ENCODE results near the gene CTBP2. TPM values are rescaled to one million over a fixed set of nuclear protein-coding genes. Genes with fewer than 3 reads are reported as not detected.
A peak's percentile ranks its signal among the peaks of the same experiment; 100 is the strongest.

The CTBP2 gene
- total RNA-seq, 1 donor from 2014 or later, result 32.9 TPM

DNA sequence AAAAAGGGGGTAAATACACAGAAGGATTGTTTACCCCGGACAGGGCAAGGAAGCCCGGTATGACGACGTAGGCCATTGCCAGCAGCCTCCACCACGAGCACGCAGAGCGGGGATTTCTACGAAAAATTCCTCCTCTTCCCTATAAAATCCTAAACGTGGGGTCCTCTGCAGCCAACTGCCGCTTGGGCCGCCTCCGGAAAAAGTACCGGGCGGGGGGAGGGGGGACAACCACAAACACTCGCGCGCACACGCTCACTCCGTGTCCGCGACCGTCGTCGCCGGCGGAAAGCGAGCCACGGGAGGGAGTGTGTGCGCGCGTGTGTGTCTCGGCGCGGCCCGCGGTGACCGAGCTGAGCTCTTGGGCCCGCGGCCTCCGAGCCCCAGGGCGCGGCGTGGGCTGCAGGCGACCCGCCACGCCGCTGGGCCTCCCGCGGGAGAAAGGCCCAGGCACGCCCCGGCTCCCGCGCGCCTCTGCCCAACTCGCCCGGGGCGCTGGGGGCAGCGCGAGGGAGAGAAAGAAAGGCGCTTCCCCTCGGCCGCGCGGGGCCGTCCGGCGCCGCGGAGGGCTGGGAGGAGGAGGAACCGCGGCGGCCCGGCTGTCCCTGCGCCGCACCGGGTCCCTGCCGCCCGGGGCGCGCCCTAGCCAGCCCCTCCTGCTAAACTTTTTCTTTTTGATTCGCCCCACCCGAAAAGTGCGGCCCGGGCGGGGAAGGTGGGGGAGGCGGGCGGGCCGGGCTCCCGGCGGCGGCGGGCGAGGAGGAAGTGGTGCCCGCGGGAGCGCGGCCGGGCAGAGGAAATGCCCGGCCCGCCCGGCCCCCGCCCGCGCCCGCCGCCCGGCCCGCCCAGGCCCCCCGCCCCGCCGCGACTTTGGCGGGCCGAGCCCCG is 1.5 kb downstream of the CTBP2 start:
- H3K27me3 ChIP-seq (ENCODE audit: control insufficient read depth in 3 of 3, insufficient read depth in 3 of 3, low read length in 3 of 3), result no peaks in the 10 kb centered on the region
- H3K9ac ChIP-seq (ENCODE audit: low read depth in 1 of 3, low read length in 3 of 3), result peak overlapping the region; percentile 88 to 93 (median 93)
- peak overlapping the region; percentile 90 for H3K27ac ChIP-seq (ENCODE audit: low read depth, low read length)
- no peaks in the 10 kb centered on the region for H3K9me3 ChIP-seq (ENCODE audit: control insufficient read depth in 3 of 3, low read length in 3 of 3)
- peak overlapping the region; percentile 77 to 83 (median 82) for H3K4me3 ChIP-seq (ENCODE audit: low read length in 3 of 3)
- peaks cover 37 to 43% (median 40%) of the 10 kb centered on the region in 3 donors for H3K4me1 ChIP-seq (ENCODE audit: control insufficient read depth in 3 of 3, insufficient read depth in 3 of 3, low read length in 3 of 3)
- no peaks in the 10 kb centered on the region for H3K36me3 ChIP-seq (ENCODE audit: control insufficient read depth in 3 of 3, insufficient read depth in 3 of 3, low read length in 3 of 3)

DNA sequence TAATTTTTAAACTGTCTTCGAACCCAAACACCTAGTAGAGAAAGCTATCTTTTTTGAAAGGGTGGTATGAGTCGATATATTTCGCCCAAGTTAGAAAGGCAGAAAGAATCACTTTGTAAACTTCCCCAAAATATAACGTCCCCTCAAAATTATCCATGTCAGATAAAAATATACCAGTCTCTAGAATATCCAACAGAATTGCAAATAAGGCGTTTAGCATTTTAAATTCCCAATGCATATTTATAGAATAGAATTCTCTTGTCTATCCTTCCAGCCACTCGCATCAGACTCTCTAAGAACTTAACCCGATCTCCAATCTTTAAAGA is 2.1 kb downstream of the CTBP2 start:
- Histone ChIP-seq H3K9me3 (ENCODE audit: control insufficient read depth in 3 of 3, low read length in 3 of 3) (no peaks in the 10 kb centered on the region), H3K4me3 (ENCODE audit: low read length in 3 of 3) (peak overlapping the region; percentile 77 to 83 (median 82)), H3K27me3 (ENCODE audit: control insufficient read depth in 3 of 3, insufficient read depth in 3 of 3, low read length in 3 of 3) (no peaks in the 10 kb centered on the region), H3K36me3 (ENCODE audit: control insufficient read depth in 3 of 3, insufficient read depth in 3 of 3, low read length in 3 of 3) (no peaks in the 10 kb centered on the region), H3K4me1 (ENCODE audit: control insufficient read depth in 3 of 3, insufficient read depth in 3 of 3, low read length in 3 of 3) (peaks cover 43 to 49% (median 46%) of the 10 kb centered on the region in 3 donors), H3K9ac (ENCODE audit: low read depth in 1 of 3, low read length in 3 of 3) (peak overlapping the region; percentile 88 to 93 (median 93)), H3K27ac (ENCODE audit: low read depth, low read length) (peak overlapping the region; percentile 90)

DNA sequence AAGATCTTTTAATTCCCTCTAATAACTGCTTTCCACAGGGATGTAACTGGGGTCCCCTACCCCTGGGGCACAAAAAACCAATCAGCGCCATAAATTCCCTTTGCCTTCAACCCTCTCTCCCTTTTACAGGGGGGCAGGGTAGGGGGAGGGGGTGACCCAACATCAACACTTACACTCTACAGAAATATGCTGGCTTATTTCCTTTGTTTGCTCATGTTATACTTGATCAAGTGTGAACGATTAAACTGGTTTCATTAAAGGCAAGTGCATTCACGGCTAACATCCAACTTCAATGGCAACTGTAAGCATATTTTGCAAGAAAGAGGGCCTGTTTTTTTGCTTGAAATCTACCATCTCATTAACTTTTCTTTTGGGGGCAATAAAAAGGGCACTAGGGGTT is 2.9 kb downstream of the CTBP2 start:
- H3K36me3 ChIP-seq (ENCODE audit: control insufficient read depth in 3 of 3, insufficient read depth in 3 of 3, low read length in 3 of 3), result no peaks in the 10 kb centered on the region
- peaks cover 50 to 57% (median 52%) of the 10 kb centered on the region in 3 donors for H3K4me1 ChIP-seq (ENCODE audit: control insufficient read depth in 3 of 3, insufficient read depth in 3 of 3, low read length in 3 of 3)
- H3K27me3 ChIP-seq (ENCODE audit: control insufficient read depth in 3 of 3, insufficient read depth in 3 of 3, low read length in 3 of 3), result no peaks in the 10 kb centered on the region
- H3K27ac ChIP-seq (ENCODE audit: low read depth, low read length), result peak overlapping the region; percentile 90
- no peaks in the 10 kb centered on the region for H3K9me3 ChIP-seq (ENCODE audit: control insufficient read depth in 3 of 3, low read length in 3 of 3)
- H3K4me3 ChIP-seq (ENCODE audit: low read length in 3 of 3), result peak overlapping the region; percentile 59 to 82 (median 77)
- peak overlapping the region; percentile 88 to 93 (median 93) for H3K9ac ChIP-seq (ENCODE audit: low read depth in 1 of 3, low read length in 3 of 3)

DNA sequence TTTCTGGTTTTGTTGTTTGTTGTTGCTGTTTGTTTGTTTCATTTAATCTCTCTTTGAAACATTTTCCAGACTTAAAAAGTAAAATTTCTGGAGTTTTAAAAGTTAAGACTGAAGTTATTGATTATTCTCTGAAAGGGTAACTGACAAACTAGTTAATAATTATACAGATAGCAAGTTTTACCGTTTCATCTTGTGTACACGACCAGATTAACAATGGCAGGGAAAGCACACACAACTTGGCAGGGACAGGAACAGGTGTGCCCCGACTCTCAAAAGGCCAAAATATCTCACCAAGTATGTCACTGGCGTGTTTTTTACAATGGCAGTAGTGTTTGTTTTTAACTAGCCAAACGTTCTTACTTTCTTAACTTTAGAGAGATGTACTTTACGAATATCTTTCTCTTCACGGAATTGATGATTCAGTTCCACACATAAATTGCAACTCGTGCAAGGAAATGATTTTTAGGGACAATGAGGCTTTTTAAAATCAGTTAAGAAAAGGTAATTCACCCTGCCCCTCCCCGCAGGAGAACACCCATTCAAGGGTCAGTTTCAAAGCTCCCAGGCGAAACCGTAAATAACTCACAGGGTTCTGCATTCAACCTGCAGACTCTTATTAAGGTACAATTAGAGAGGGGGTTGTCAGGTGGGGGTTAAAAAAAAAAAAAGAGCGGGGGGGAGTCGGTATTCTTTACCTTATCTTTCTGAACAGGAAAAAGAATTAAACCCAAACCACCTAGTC is 3.5 kb downstream of the CTBP2 start:
- Histone ChIP-seq H3K4me1 (ENCODE audit: control insufficient read depth in 3 of 3, insufficient read depth in 3 of 3, low read length in 3 of 3) (peaks cover 52 to 56% (median 53%) of the 10 kb centered on the region in 3 donors), H3K27ac (ENCODE audit: low read depth, low read length) (peak overlapping the region; percentile 90), H3K36me3 (ENCODE audit: control insufficient read depth in 3 of 3, insufficient read depth in 3 of 3, low read length in 3 of 3) (no peaks in the 10 kb centered on the region), H3K4me3 (ENCODE audit: low read length in 3 of 3) (peak overlapping the region; percentile 28 to 82 (median 59)), H3K9me3 (ENCODE audit: control insufficient read depth in 3 of 3, low read length in 3 of 3) (no peaks in the 10 kb centered on the region), H3K27me3 (ENCODE audit: control insufficient read depth in 3 of 3, insufficient read depth in 3 of 3, low read length in 3 of 3) (no peaks in the 10 kb centered on the region), H3K9ac (ENCODE audit: low read depth in 1 of 3, low read length in 3 of 3) (peak overlapping the region; percentile 74 to 93 (median 93))

DNA sequence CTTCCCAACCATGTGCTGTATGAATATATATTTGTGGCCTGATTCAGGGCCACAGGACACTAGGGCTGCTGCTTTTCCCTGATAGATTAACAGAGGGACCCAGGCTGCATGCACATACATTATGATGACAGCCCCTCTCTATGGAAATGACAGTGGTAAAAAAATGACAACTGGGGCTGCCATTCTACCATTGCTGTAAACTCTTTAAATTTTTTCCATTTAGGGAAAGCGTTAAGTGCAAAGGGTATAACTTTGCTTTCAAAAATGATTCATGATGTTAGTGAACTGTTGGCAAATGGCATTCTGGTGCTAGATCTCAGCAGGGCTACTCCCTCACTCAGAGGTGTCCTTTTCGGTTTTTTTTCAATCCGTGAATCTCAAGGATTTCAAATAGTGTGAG is 4.2 kb downstream of the CTBP2 start:
- H3K9ac ChIP-seq (ENCODE audit: low read depth in 1 of 3, low read length in 3 of 3), result peak overlapping the region; percentile 39 to 93 (median 74)

DNA sequence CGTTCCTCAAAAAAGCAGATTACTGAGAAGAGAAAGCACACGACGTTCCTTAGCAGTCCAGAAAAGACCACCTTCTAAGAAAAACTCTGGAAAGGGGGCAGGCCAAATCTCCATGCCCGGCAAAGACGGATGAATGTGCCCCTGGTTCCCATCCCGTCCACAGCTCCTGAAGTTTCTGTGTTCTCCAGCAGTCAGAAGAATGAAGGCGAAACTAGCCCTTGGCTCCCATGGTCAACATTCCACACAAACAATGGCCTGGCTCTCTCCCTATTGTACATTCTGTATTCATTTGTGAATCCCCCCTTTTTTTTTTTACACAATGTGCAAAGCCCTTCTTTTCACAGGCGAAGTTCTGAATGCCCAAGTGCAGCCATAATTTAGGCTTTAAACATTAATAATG is 5.3 kb downstream of the CTBP2 start:
- Histone ChIP-seq H3K4me1 (ENCODE audit: control insufficient read depth in 3 of 3, insufficient read depth in 3 of 3, low read length in 3 of 3) (peaks cover 53 to 67% (median 58%) of the 10 kb centered on the region in 3 donors), H3K9me3 (ENCODE audit: control insufficient read depth in 3 of 3, low read length in 3 of 3) (no peaks in the 10 kb centered on the region), H3K27me3 (ENCODE audit: control insufficient read depth in 3 of 3, insufficient read depth in 3 of 3, low read length in 3 of 3) (no peaks in the 10 kb centered on the region), H3K4me3 (ENCODE audit: low read length in 3 of 3) (peak overlapping the region; percentile 47 to 54 (median 48)), H3K36me3 (ENCODE audit: control insufficient read depth in 3 of 3, insufficient read depth in 3 of 3, low read length in 3 of 3) (peaks cover 0 to 2% (median 0%) of the 10 kb centered on the region in 3 donors), H3K27ac (ENCODE audit: low read depth, low read length) (peak overlapping the region; percentile 90), H3K9ac (ENCODE audit: low read depth in 1 of 3, low read length in 3 of 3) (peak overlapping the region; percentile 7 to 75 (median 55))

More for the DNA sequence above, 4.2 kb downstream of the CTBP2 start:
- no peaks in the 10 kb centered on the region for H3K27me3 ChIP-seq (ENCODE audit: control insufficient read depth in 3 of 3, insufficient read depth in 3 of 3, low read length in 3 of 3)
- H3K36me3 ChIP-seq (ENCODE audit: control insufficient read depth in 3 of 3, insufficient read depth in 3 of 3, low read length in 3 of 3), result no peaks in the 10 kb centered on the region
- peak overlapping the region; percentile 90 for H3K27ac ChIP-seq (ENCODE audit: low read depth, low read length)
- H3K4me3 ChIP-seq (ENCODE audit: low read length in 3 of 3), result peak overlapping the region in 1 of 3 donors; percentile 0
- H3K4me1 ChIP-seq (ENCODE audit: control insufficient read depth in 3 of 3, insufficient read depth in 3 of 3, low read length in 3 of 3), result peaks cover 52 to 56% (median 54%) of the 10 kb centered on the region in 3 donors
- no peaks in the 10 kb centered on the region for H3K9me3 ChIP-seq (ENCODE audit: control insufficient read depth in 3 of 3, low read length in 3 of 3)

DNA sequence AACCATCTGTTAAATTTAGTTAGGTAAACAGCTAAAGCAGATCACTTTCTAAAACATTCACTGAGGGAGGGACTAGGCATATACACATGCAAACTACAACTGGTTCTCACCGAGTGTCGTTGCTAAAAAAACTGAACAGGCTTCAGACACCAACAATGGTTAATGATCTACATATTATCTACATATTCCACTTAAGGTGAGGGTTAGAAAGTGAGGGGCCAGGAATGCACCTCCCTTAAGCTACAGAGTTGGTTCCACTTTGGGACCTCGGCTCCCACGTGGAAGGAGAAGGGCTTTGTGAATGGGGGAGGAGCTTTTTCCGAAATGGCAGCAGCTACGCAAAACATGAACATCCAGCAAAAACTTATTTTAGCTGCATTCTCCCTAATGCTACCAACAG is 5.8 kb downstream of the CTBP2 start:
- H3K9me3 ChIP-seq (ENCODE audit: control insufficient read depth in 3 of 3, low read length in 3 of 3), result no peaks in the 10 kb centered on the region
- peaks cover 0 to 2% (median 0%) of the 10 kb centered on the region in 3 donors for H3K36me3 ChIP-seq (ENCODE audit: control insufficient read depth in 3 of 3, insufficient read depth in 3 of 3, low read length in 3 of 3)
- H3K27ac ChIP-seq (ENCODE audit: low read depth, low read length), result peak overlapping the region; percentile 90
- H3K4me3 ChIP-seq (ENCODE audit: low read length in 3 of 3), result peak overlapping the region; percentile 17 to 54 (median 47)
- H3K9ac ChIP-seq (ENCODE audit: low read depth in 1 of 3, low read length in 3 of 3), result peak overlapping the region; percentile 7 to 75 (median 55)
- H3K27me3 ChIP-seq (ENCODE audit: control insufficient read depth in 3 of 3, insufficient read depth in 3 of 3, low read length in 3 of 3), result no peaks in the 10 kb centered on the region
- peaks cover 59 to 72% (median 63%) of the 10 kb centered on the region in 3 donors for H3K4me1 ChIP-seq (ENCODE audit: control insufficient read depth in 3 of 3, insufficient read depth in 3 of 3, low read length in 3 of 3)

DNA sequence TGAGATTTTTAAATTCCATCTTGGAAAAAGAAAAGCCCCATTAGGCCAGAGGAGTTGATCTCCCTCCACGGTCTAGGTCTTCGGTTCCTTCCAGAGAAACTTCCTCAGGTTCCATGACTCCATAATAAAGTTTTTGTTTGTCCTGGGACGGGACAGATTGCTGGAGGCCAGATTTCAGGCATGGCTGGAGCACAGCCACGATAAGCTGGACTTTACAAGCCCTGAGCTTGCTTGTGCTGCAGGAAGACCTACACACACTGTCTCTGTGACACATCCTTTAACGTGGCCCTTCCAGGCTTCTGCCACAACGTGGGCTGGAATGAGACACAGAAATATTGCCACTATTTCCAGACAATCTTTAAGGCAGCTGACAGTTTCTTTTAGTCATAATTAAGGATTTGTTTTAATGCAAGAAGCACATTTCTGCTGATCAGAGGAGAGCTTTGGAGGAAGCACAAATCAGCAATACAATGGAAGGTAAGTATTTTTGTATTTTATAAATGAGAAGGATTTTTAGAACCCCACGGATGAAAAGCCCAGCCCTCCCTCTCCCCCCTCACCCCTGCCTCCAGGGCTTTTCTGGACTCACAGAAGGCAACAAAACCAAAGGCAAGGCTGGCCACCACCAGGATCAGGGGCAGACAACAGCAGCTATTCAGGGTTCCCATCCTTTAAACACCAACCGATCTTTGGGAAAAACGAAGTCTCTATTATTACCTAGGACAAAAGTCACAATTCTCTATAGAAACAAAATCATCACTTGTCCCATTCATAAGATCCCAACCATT is 6.5 kb downstream of the CTBP2 start:
- Histone ChIP-seq H3K9ac (ENCODE audit: low read depth in 1 of 3, low read length in 3 of 3) (peak overlapping the region in 2 of 3 donors; percentile 62 to 75), H3K4me1 (ENCODE audit: control insufficient read depth in 3 of 3, insufficient read depth in 3 of 3, low read length in 3 of 3) (peaks cover 65 to 79% (median 69%) of the 10 kb centered on the region in 3 donors), H3K9me3 (ENCODE audit: control insufficient read depth in 3 of 3, low read length in 3 of 3) (no peaks in the 10 kb centered on the region), H3K27ac (ENCODE audit: low read depth, low read length) (peak overlapping the region; percentile 55), H3K4me3 (ENCODE audit: low read length in 3 of 3) (peak overlapping the region; percentile 17 to 31 (median 17)), H3K27me3 (ENCODE audit: control insufficient read depth in 3 of 3, insufficient read depth in 3 of 3, low read length in 3 of 3) (no peaks in the 10 kb centered on the region), H3K36me3 (ENCODE audit: control insufficient read depth in 3 of 3, insufficient read depth in 3 of 3, low read length in 3 of 3) (peaks cover 0 to 2% (median 0%) of the 10 kb centered on the region in 3 donors)

Data from skeletal muscle tissue (tissue), 4 donors.